ENCODE measurements around the gene FILIP1L.

GRCh38 chr3:100075196-100075595, 39.1 kb downstream of the FILIP1L start:
- TF ChIP-seq CTCF (conservative IDR thresholded peaks at IDR 0.05) (no peak), ZFX (IDR thresholded peaks at IDR 0.05) (no peak)
